Lower lobe of right lung (tissue), 2 donors: ENCODE measurements around the gene EEF2. TPM values are rescaled to one million over a fixed set of nuclear protein-coding genes. Genes with fewer than 3 reads are reported as not detected.

Experiments
- ATAC-seq, 2 donors: fragments of 200-7000 bp; cut with Tn5 transposase; one replicate each; pipeline ENCODE4 v1.9.1; 2020 to 2022; ENCODE audit warnings: mild to moderate bottlenecking in 2 of 2, moderate library complexity in 2 of 2
- DNase-seq: peaks from one replicate; pipeline ENCODE4 v3.0.0-alpha.2; 2020
- H3K27ac ChIP-seq: fragments of 200-600 bp; one replicate; pipeline ENCODE4 v1.8.0; 2022
- H3K27me3 ChIP-seq: fragments of 200-600 bp; one replicate; pipeline ENCODE4 v1.8.0; 2022; ENCODE audit warnings: low read depth
- H3K36me3 ChIP-seq: fragments of 200-600 bp; one replicate; pipeline ENCODE4 v1.8.0; 2022; ENCODE audit warnings: mild to moderate bottlenecking
- H3K4me1 ChIP-seq: fragments of 200-600 bp; one replicate; pipeline ENCODE4 v1.8.0; 2022
- H3K4me3 ChIP-seq: fragments of 200-600 bp; one replicate; pipeline ENCODE4 v1.8.0; 2022; ENCODE audit warnings: mild to moderate bottlenecking
- H3K9me3 ChIP-seq: fragments of 200-600 bp; one replicate; pipeline ENCODE4 v1.8.0; 2022
- intact Hi-C: fragments of 100-400 bp; cut with DNase I; formaldehyde crosslinking; loops from one replicate; pipeline ENCODE4 v1.11.0; 2022
- total RNA-seq: library from RNA; stranded (reverse); fragmentation: NEBNext Ultra II Directional; extraction: Animal tissue kit (Norgen Biotek cat#: 25700); gene quantifications from one replicate; pipeline ENCODE4 v1.2.1, GENCODE V29; 2021
- TF ChIP-seq, protein P1 (sequence below): fragments of 200-600 bp; IDR thresholded peaks from one replicate; pipeline ENCODE4 v1.8.0; 2022; ENCODE audit warnings: antibody characterized with exemption, mild to moderate bottlenecking
- donor health status: DM: no; HTN: yes; CAD: no; lungs with severe emphysema.

The EEF2 gene
- total RNA-seq, 1 donor from 2014 or later: 1,984 TPM

DNA sequence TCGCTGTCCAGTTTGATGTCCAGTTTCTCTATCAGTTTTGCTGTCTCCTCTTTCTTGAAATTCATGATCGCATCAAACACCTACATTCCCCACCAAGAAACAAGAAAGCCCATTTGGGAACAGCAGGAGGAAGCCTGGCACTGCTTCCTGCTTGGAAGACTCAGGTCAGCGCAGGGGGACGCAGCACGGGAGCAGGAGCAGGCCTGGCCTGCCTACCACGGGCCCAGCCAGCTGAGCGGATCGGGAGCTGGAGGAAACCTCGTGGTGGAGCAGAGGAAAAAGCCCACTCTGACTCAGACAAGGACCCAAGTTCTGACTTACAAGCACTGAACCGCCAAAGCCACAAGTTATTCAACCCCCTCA, 3.9 kb downstream of the EEF2 start:
- H3K4me1 ChIP-seq: peaks cover 33% of the 10 kb centered on the region
- no peak for ATAC-seq
- DNase-seq: no peak
- intact Hi-C loops: no loop called here
- no peaks in the 10 kb centered on the region for H3K27me3 ChIP-seq
- H3K27ac ChIP-seq: no peak overlapping the region
- peaks cover 81% of the 10 kb centered on the region for H3K36me3 ChIP-seq
- no peak overlapping the region for H3K4me3 ChIP-seq
- no peaks in the 10 kb centered on the region for H3K9me3 ChIP-seq
- TF ChIP-seq, protein P1, sequence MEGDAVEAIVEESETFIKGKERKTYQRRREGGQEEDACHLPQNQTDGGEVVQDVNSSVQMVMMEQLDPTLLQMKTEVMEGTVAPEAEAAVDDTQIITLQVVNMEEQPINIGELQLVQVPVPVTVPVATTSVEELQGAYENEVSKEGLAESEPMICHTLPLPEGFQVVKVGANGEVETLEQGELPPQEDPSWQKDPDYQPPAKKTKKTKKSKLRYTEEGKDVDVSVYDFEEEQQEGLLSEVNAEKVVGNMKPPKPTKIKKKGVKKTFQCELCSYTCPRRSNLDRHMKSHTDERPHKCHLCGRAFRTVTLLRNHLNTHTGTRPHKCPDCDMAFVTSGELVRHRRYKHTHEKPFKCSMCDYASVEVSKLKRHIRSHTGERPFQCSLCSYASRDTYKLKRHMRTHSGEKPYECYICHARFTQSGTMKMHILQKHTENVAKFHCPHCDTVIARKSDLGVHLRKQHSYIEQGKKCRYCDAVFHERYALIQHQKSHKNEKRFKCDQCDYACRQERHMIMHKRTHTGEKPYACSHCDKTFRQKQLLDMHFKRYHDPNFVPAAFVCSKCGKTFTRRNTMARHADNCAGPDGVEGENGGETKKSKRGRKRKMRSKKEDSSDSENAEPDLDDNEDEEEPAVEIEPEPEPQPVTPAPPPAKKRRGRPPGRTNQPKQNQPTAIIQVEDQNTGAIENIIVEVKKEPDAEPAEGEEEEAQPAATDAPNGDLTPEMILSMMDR: no peak

DNA sequence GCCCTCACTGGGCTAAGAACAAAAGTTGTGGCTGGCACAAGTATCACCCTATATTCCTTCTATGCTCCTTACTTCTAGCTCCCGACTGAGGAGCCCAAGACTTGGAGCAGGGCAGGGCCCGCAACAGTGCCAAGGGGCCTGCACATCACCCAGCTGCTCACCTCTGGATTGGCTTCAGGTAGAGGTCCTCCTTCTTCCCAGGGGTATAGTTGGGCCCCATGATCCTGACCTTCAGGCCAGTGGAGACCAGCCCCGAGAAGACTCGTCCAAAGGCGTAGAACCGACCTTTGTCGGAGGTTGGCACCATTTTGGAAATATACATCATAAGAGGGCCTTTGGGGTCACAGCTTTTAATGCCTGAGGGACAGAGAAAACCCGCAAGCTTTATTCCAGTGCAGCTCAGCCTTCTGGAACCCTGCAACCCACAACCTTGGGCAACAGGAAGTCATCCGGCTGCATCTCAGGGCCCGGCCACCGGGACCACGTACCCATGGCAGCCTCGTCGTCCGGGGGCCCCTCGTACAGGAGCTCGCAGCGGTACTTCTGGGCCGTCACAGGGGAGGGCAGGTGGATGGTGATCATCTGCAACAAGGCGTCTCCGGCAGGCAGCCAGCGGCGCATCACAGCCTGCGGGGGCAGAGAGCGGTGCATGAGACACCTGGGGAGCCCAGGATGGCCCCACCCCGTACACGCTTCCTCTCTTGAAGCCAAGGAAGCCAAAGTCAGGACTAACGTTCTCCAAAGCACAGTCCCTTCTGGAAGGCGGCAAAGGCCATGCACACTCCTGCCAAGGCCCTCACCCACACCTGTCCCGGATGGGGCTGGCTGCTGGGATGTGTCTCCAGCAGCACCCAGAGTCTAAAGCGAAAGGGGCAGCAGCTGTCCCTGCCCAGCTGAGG, 4.7 kb downstream of the EEF2 start:
- Histone ChIP-seq H3K9me3 (no peaks in the 10 kb centered on the region), H3K4me3 (no peak overlapping the region), H3K36me3 (peaks cover 89% of the 10 kb centered on the region), H3K27me3 (no peaks in the 10 kb centered on the region), H3K27ac (no peak overlapping the region), H3K4me1 (peaks cover 25% of the 10 kb centered on the region)
- ATAC-seq (no peak), DNase-seq (no peak)
- TF ChIP-seq, protein P1: no peak
- intact Hi-C loops: no loop called here

DNA sequence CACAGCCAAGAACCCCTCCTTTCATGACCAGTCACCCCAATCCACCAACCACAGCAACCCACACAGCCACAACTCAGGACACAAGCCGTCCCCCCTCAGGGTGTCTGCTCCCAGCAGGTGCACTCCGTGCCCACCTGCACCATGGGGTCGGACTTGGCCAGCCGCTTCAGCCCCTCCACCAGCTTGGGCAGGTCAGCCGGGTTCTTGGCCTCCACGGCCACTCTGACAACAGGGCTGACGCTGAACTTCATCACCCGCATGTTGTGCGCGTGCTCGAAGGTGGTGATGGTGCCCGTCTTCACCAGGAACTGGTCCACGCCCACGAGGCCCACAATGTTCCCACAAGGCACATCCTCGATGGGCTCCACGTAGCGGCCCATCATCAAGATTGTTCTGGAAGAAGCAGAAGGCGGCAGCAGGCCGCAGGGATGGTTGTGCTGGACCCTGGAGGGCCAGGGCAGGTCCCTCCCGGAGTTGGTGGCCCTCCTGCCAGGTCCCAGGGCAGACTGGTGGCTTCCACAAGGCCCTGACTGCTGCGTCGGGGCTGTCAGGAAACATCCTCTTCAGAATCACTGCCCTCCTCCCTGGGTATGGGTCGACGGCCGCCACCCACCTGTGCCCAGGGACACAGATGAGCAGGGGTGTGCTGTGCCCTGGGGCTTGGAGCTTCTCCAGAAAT, 5.5 kb downstream of the EEF2 start:
- ATAC-seq (no peak), DNase-seq (no peak)
- Histone ChIP-seq H3K27me3 (no peaks in the 10 kb centered on the region), H3K9me3 (no peaks in the 10 kb centered on the region), H3K4me1 (peaks cover 23% of the 10 kb centered on the region), H3K4me3 (no peak overlapping the region), H3K36me3 (peaks cover 96% of the 10 kb centered on the region), H3K27ac (no peak overlapping the region)
- TF ChIP-seq, protein P1: no peak
- intact Hi-C loops: no loop called here

DNA sequence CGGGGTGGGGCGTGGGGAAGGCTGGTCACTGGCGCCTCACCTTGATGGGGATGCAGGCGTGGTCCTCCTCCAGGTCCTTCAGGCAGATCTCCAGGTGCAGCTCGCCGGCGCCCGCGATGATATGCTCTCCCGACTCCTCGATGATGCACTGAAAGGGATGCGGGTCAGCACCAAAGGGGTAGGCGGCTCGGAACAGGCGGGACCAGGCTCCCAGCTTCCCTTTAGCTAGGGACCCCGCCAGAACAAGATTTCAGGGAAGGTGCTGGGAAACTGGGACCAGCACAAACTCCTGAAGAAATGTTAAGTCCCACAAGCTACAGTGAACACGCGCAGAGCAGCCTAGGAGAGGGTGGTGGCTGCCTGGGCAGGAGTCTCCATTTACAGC, 6.0 kb downstream of the EEF2 start:
- Histone ChIP-seq H3K4me3 (no peak overlapping the region), H3K36me3 (peaks cover 94% of the 10 kb centered on the region), H3K27me3 (no peaks in the 10 kb centered on the region), H3K9me3 (no peaks in the 10 kb centered on the region), H3K27ac (no peak overlapping the region), H3K4me1 (peaks cover 21% of the 10 kb centered on the region)
- intact Hi-C loops: no loop called here
- ATAC-seq (no peak), DNase-seq (no peak)
- TF ChIP-seq, protein P1: no peak

DNA sequence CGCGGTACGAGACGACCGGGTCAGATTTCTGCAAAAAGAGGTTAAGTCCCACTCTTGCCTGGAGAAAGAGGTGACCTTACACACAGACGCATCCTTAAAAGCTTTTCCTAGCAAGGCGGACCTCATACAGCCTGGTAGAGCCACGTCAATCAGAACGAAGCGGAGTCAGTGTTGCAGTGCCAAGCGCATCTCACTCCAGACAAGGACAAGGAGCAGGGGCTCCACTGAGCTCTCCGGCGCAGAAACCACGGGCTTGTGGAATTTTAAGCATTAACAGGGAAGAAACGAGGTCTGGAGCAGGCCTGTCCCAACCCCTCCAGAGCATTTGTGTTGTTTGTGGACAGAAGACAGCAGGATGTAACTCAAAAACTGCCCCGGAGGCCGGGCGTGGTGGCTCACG, 7.1 kb downstream of the EEF2 start:
- Histone ChIP-seq H3K4me3 (no peak overlapping the region), H3K9me3 (no peaks in the 10 kb centered on the region), H3K36me3 (peaks cover 82% of the 10 kb centered on the region), H3K27me3 (no peaks in the 10 kb centered on the region), H3K4me1 (peaks cover 10% of the 10 kb centered on the region), H3K27ac (no peak overlapping the region)
- TF ChIP-seq, protein P1: no peak
- ATAC-seq: no peak
- no peak for DNase-seq
- intact Hi-C loops: no loop called here
